Esophagus muscularis mucosa (tissue), 4 donors: ENCODE data around the gene SORCS2. TPM values are rescaled to one million over a fixed set of nuclear protein-coding genes. Genes with fewer than 3 reads are reported as not detected.

Experiments
- DNase-seq: peaks from one replicate; pipeline ENCODE4 v3.0.0-alpha.2; 2017; ENCODE audit errors: extremely low spot score
- H3K27ac ChIP-seq, 4 donors: fragments of 200-600 bp; sonication (generic); replicated peaks in 1 of 4; 1 replicate in 3 of 4; 2 replicates in 1 of 4; pipeline ENCODE4 v1.5.1; 2016 to 2019; ENCODE audit warnings: mild to moderate bottlenecking in 1 of 4
- H3K27me3 ChIP-seq, 4 donors: fragments of 200-600 bp; sonication (generic); one replicate each; pipeline versions ENCODE4 v1.5.1 to v1.6.0; 2016 to 2019
- H3K36me3 ChIP-seq, 4 donors: fragments of 200-600 bp; sonication (generic); one replicate each; pipeline ENCODE4 v1.5.1; 2016 to 2019
- H3K4me1 ChIP-seq, 4 donors: fragments of 200-600 bp; sonication (generic); one replicate each; pipeline ENCODE4 v1.5.1; 2016 to 2019
- H3K4me3 ChIP-seq, 4 donors: fragments of 200-600 bp; sonication (generic); 1 replicate in 2 of 4; 2 replicates in 2 of 4; pipeline ENCODE4 v1.5.1; 2016 to 2019; ENCODE audit warnings: mild to moderate bottlenecking in 4 of 4, moderate library complexity in 1 of 4
- H3K9me3 ChIP-seq, 4 donors: fragments of 200-600 bp; sonication (generic); 1 replicate in 3 of 4; 2 replicates in 1 of 4; pipeline ENCODE4 v1.5.1; 2016 to 2019
- CTCF ChIP-seq, 3 experiments: fragments of 200-600 bp in 2 of 3; fragments of 450-650 bp in 1 of 3; sonication (generic) in 2 of 3; IDR thresholded peaks; one replicate each; pipeline ENCODE4 v1.5.1; 2017 to 2019; ENCODE audit warnings: antibody characterized with exemption in 3 of 3, mild to moderate bottlenecking in 2 of 3, moderate library complexity in 1 of 3
- EP300 ChIP-seq: sonication (generic); formaldehyde crosslinking; IDR thresholded peaks from one replicate; pipeline ENCODE4 v1.6.1; 2017; ENCODE audit warnings: antibody characterized with exemption
- POLR2A ChIP-seq: fragments of 450-650 bp; IDR thresholded peaks from one replicate; pipeline ENCODE4 v1.6.1; 2017; ENCODE audit warnings: antibody characterized with exemption, moderate library complexity, mild to moderate bottlenecking, low read depth
- POLR2AphosphoS5 ChIP-seq, 2 donors: sonication (generic); formaldehyde crosslinking; IDR thresholded peaks; one replicate each; pipeline ENCODE4 v1.6.1; 2017; ENCODE audit warnings: antibody characterized with exemption in 2 of 2
- WGBS: methylation state at CpG from one replicate; pipeline ENCODE4 v1.1.5; 2018; 5-methylcytosine and 5-hydroxymethylcytosine counted together
- intact Hi-C: fragments of 100-400 bp; cut with DNase I; formaldehyde crosslinking; loops from one replicate; pipeline ENCODE4 v1.15.1; 2023
- total RNA-seq, 4 donors: library from RNA; depleted of rRNA; stranded (reverse); fragments of >200 nt; gene quantifications; one replicate each; pipeline versions ENCODE4 v1.1.0 to v1.2.1, GENCODE V29; 2016

The SORCS2 gene
- total RNA-seq, 4 donors from 2014 or later = 3.3 to 10.1 (median 4.3) TPM

- Histone ChIP-seq H3K36me3 (no peaks in the 10 kb centered on the region), H3K4me1 (no peaks in the 10 kb centered on the region), H3K4me3 (no peak overlapping the region), H3K27ac (no peak overlapping the region), H3K9me3 (no peaks in the 10 kb centered on the region), H3K27me3 (no peaks in the 10 kb centered on the region)
- no peak for TF ChIP-seq EP300
- no peak for TF ChIP-seq POLR2AphosphoS5 (IDR thresholded peaks at IDR 0.05)
- no peak for TF ChIP-seq POLR2A
- TF ChIP-seq CTCF (IDR thresholded peaks at IDR 0.05) = no peak
- intact Hi-C loops = no loop called here
- no peak for DNase-seq
- 75% methylated on average over 7 of the region's 7 CpGs for WGBS
Observed at GRCh38 chr4:7485096-7485495, 292.8 kb downstream of the SORCS2 start.

GRCh38 chr4:7486101-7486500 lies 293.8 kb downstream of the SORCS2 start:
- H3K9me3 ChIP-seq = no peaks in the 10 kb centered on the region
- H3K36me3 ChIP-seq = no peaks in the 10 kb centered on the region
- WGBS = 100% methylated on average over 3 of the region's 11 CpGs
- TF ChIP-seq CTCF (IDR thresholded peaks at IDR 0.05) (no peak), POLR2A (no peak), EP300 (no peak), POLR2AphosphoS5 (IDR thresholded peaks at IDR 0.05) (no peak)
- H3K4me3 ChIP-seq = no peak overlapping the region
- intact Hi-C loops = no loop called here
- no peaks in the 10 kb centered on the region for H3K27me3 ChIP-seq
- H3K4me1 ChIP-seq = no peaks in the 10 kb centered on the region
- no peak for DNase-seq
- no peak overlapping the region for H3K27ac ChIP-seq

- Histone ChIP-seq H3K4me1 (no peaks in the 10 kb centered on the region), H3K27me3 (no peaks in the 10 kb centered on the region), H3K9me3 (peaks cover 0 to 9% (median 0%) of the 10 kb centered on the region in 4 donors), H3K27ac (no peak overlapping the region), H3K36me3 (no peaks in the 10 kb centered on the region), H3K4me3 (no peak overlapping the region)
- intact Hi-C loops = no loop called here
- WGBS = 84% methylated on average over 9 of the region's 10 CpGs
- DNase-seq = no peak
- no peak for TF ChIP-seq POLR2A
Observed at GRCh38 chr4:7487502-7487901, 295.2 kb downstream of the SORCS2 start.

GRCh38 chr4:7487998-7488671 lies 295.8 kb downstream of the SORCS2 start:
- Histone ChIP-seq H3K36me3 (no peaks in the 10 kb centered on the region), H3K9me3 (peaks cover 0 to 16% (median 0%) of the 10 kb centered on the region in 4 donors), H3K4me1 (no peaks in the 10 kb centered on the region), H3K4me3 (no peak overlapping the region), H3K27ac (no peak overlapping the region), H3K27me3 (no peaks in the 10 kb centered on the region)
- WGBS = 93% methylated on average over 12 of the region's 15 CpGs
- intact Hi-C loops = no loop called here
- no peak for DNase-seq
- TF ChIP-seq POLR2AphosphoS5 (IDR thresholded peaks at IDR 0.05) (no peak), POLR2A (no peak), CTCF (IDR thresholded peaks at IDR 0.05) (no peak), EP300 (no peak)

- Histone ChIP-seq H3K4me3 (no peak overlapping the region), H3K27me3 (no peaks in the 10 kb centered on the region), H3K27ac (no peak overlapping the region), H3K9me3 (peaks cover 0 to 16% (median 0%) of the 10 kb centered on the region in 4 donors), H3K36me3 (no peaks in the 10 kb centered on the region), H3K4me1 (peaks cover 0 to 15% (median 9%) of the 10 kb centered on the region in 4 donors)
- 94% methylated on average over 6 of the region's 6 CpGs for WGBS
- intact Hi-C loops = no loop called here
- no peak for DNase-seq
- no peak for TF ChIP-seq CTCF (IDR thresholded peaks at IDR 0.05)
- TF ChIP-seq EP300 = no peak
- TF ChIP-seq POLR2A = no peak
Observed at GRCh38 chr4:7491915-7492314, 299.6 kb downstream of the SORCS2 start.
